Lung microvascular endothelial cell (primary cell): Measurements from ENCODE around the gene STPG3. TPM values are rescaled to one million over a fixed set of nuclear protein-coding genes. Genes with fewer than 3 reads are reported as not detected.
A peak's percentile ranks its signal among the peaks of the same experiment; 100 is the strongest.

Experiments used
- DNase-seq, 2 donors: peaks; one replicate each; pipeline versions ENCODE4 v3.0.0 to v3.0.0-alpha.2; 2010; ENCODE audit warnings: low read depth in 2 of 2
- total RNA-seq: library from RNA; depleted of rRNA; stranded (reverse); fragments of >200 nt; gene quantifications from 2 replicates; pipeline ENCODE4 v1.2.1, GENCODE V29; 2014

The STPG3 gene
- total RNA-seq, 1 donor from 2014 or later, result not detected

DNA sequence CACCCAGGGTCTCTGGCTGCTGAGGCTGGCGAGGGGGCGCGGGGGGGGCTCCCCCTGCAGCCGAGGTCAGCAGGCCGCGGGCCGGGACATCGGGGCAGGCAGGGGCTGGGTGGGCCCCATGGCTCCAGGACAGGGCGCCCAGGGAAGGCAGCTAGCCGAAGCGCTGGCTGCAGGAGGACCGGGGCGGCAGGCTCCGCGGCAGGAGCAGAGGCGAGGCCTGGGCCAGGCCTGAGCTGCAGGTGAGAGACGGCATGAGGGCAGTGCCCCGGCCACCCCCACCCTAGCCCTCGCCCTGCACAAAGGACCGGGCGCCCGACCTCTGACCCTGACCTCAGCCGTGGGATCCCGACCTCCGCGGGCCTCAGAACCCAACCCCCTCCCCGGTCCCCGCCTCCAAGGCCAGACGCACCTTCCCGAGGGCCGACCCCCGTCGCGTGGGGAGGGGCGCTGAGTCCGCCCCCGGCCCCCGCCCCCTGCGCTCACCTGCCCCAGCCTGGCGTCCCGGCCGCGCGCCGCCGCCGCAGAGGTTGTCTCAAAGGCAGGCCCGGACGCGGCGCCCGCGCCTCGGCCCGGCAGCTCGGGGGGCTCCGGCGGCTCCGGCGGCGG lies 29.5 kb upstream of the STPG3 start:
- no peak for DNase-seq

DNA sequence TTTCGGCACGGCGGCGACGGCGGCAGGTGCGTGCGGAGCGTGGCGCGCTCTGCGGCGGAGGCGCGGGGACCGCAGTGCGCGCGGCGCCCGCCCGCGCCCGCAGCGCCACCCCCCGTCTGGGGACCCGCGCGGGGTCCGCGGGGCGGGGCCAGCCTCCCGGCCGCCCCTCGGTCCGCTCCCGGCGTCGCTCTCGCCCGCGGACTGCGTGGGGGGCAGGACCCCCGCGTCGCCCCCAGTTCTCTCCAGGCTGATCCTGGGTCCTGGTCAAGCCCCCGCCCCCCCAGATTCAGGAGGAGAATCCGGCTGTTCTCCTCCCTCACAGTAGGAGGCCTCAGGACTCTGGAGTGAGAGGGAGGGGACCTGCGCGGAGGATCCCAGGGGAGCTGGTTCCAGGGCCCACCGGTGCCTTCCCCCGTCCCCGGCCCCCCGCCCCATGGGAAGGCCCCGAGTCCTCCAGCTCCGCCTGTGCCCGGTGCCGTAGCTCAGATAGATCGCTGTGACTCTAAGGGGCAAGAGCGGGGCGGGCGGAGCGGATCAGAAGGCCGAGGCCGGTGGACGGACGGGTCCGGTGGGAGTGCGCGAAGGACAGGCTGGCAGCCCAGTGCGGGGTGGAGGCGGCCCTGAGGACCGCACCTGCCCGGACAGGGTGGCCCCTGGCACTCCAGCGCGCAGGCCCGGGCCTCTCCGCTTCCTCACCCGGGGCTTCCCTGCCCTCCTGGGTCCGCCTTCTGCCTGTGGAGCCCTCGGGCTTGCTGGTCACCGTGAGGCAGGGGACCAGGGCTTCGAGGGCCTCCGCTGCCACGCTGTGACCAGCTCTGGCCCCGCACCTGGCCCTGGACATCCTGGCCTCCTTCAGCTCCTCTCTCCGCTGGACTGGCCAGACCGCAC lies 28.7 kb upstream of the STPG3 start, which contains the start of gene RNF208:
TSS of gene RNF208 (minus strand) at position 51 of the 888 bp plus-strand sequence. CDS start 1,028 bp downstream, outside the sequence.
- DNase-seq, result no peak

DNA sequence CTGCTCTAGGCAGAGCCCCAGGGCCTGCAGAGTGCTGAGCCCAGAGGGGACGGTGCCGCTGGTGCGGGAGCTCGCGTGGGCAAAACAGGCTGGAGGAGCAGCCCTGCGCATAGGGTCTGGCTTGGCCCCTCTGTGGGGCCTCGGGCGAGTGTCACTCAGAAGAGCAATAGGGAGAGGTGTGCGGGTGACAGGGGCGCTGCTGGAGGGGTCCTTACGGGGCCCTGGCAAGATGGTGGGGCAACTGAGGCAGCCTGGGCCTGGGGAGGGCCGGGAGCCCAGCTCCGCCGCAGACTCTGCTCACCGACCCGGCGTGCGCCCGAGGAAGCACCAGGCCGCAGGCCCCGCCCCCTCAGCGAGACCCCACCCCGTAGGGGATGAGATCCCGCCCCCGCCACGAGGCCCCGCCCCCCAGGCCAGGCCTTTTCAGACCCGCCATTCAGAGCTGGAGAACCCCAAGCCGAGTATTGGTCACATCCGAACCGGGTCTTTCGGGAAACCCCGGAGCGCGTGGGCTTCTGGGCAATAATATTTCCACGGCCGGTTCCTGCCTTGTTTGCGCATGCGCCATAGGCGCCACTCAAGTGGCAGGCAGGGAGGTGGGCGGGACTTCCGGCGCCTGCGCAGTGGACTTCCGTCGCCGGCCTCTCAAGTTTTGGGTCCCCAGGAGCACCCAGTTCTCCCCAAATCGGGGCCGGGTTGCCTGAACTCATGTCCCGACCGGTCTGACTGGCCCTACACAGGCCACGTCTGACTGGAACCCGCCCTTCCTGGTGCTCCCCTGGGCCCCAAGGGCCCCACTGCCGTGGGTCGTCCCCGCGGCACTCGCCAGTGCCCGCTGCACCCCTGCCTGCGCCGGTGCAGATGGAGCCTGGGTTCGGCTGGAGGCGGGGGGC lies 27.8 kb upstream of the STPG3 start:
- DNase-seq, result peak; percentile 99

GRCh38 chr9:137224830-137225694 lies 26.0 kb upstream of the STPG3 start, which contains the start of gene CYSRT1:
Gene CYSRT1 (plus strand): TSS chr9:137225174. CDS start chr9:137225622, 448 bp downstream.
- DNase-seq, result no peak

GRCh38 chr9:137225699-137226331 lies 25.3 kb upstream of the STPG3 start:
- no peak for DNase-seq

DNA sequence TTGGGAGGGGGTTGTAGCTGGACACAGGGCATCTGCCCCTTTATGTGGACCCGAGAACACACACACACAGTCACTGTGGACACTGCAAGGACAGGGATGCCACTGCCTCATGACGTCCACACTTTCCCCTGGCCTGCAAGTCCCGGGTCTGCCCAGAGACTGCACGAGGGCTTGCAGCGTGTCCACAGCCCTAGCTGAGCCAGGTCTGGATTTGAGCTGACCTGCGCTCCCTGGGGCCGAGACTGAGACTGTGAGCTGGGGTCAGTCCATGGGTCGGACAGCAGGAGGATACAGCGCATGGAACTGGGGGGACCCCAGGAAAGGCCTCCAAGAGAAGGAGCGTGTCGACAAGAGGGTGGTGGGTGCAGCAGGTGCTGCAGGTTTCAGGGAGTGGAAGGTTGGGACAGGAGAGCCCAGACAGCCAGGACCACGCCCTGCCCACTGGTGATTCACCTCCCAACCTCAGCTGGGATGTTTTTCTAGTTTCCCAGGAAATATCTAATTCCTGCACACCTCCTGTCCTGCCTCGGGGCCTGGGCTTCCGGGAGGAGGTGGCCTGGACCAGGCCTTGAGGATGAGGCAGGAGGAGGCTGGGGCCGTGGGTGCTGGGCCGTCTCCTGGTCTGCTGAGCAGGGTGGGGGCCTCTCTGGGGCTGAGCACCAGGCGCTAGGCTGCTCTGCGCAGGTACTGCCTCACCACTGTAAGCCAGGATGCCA lies 24.6 kb upstream of the STPG3 start:
- no peak for DNase-seq

DNA sequence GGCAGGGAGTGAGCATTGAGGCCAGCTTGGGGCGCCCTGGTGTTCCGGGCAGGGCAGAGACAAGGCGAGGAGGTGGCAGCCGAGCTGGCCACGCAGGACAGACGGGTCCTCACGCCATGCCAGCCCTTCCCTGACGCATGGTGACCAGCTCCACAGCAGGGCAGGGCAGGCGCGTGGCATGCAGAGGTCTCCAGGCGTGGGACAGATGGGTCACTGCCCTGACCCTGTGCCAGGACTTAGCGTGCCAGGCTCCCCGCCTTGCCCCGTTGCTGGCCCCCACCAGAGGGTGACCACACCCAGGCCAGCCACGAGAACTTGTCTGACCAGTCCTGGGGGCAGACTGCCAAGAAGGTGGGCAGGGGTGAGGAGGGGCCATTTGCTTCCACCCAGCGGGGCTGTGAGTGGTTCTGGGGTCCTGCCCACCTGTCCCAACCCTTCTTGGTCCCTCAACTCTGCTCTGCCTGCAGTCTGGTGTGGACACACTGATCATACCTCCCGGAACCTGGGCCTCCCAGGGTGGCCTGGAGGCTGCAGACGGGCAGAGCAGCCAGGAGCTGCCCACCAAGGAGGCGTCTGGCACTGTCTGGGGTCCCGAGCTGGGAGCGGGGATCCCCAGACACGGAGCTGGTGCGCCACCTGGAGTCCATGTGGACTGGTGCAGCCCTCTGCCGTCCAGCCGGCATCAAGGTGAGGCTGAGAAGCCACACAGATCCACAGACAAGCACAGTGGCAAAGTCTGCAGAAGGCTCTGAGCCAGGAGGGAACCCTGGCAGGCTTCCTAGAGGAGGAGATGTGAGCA lies 23.8 kb upstream of the STPG3 start, which contains the start of gene RNF224:
TSS of gene RNF224 (plus strand) at position 449 of the 799 bp plus-strand sequence. CDS start 834 bp downstream, outside the sequence.
- peak; percentile 75 to 86 for DNase-seq

DNA sequence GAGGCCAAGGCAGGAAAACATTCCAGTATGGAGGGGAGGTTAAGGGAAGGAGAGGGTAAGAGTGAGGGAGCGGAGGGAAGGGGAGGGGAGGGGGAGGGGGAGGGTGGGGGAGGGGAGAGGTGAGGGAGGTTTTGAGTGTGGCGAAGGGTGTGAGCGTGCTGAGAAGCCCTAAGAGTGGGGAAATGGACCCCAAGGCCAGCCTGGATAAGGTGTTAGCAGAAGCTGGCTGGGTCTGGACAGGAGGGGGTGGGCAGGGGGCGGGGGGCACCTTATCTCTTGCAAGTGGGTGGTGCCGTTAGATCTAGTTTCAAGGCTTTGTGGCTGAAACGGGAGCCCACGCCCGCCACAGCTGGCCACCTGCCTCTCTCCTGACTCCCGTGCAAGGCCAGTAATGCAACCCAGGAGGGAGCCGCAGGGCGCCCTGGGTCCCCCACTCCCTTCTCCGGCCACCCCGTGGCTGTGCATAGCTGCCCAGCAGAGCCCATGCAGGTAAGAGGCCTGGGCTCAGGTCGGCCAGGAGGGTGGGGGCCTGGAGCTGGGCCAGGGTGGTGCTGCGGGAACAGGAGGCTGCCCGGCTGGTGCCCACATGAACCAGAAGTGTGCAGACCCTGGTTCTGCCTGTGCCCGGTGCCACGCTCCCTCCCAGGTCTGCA lies 23.1 kb upstream of the STPG3 start:
- no peak for DNase-seq

GRCh38 chr9:137228506-137228967 lies 22.5 kb upstream of the STPG3 start:
- DNase-seq, result no peak

DNA sequence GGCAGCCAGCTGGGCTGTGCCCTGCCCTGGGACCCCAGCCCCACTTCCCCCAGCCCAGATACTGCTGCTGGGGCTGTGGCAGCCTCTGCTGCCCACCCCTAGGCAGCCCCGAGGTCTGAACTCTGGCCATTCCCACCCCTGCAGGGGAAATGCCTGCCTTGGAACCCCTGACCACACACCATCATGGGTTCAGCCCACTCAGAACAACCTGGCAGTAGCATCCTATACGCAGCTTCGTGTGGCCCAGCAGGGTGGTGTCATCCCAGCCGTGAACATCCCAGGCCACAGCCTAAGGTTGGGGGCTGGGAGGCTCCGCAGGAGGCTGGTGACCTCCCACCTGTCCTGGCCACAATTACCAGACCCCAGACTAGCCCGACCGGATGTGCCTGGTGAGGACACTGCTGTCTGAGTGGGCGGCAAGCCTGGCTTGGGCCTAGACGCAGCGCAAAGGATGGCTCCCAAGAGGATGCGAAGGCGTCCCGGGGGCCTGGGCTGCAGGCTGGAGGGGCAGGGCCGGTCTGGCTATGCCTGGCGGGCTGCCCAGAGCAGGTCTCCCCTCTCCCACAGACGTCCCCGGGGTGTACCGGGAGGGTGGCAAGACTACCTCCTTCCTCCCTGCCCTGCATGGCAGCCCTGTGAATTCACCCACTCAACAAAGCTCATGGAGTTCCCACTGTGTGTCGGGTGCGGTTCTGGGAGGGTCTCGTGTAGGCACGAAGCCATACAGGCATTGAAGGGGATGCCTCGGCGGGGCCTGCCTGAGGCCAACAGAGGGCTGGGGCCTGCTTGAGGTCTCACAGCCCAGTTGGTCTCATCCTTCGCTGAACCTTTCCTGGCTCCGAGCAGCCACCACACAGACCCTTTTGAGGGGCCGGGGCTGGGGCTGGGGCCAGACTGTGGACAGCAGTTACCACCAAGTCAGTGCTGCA lies 21.9 kb upstream of the STPG3 start:
- no peak for DNase-seq

DNA sequence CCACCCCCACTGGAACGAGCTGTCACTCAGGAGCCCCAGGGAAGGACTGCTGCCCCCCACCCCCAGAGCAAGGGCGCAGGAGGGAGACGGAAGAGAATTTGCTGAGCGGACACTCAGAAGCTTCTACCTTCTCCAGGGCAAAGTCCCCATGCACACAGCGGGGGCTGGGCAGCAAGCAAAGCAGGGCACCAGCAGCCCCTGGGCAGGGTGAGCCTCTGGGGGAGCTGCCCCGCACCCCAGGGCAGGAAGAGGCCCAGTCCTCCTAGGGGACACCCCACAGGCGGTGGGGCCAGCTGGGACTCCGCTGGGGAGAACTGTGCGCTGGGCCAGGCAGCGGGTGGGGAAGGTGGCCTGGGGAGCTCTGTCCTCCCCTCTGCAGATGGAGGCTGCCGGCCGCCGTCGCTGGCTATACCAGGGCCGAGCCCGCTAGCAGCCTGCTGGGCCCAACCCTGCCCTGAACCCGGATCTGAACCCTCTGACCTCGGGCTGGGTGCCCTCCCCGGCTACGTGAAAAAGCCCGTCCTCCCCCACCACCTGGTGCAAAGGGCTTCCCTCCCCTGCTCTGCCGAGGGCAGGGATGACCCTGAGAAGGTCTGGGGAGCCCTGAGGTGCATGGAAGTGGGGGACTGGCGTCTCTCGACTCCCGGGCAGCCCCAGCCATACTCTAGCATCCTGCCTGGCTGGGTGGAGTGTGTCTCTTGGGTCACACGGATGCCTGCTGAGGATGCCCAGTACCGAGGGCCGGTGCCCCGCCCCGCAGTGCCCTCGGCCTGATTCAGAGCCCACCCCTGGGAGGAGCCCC lies 21.0 kb upstream of the STPG3 start:
- DNase-seq, result no peak

GRCh38 chr9:137230705-137231371 lies 20.2 kb upstream of the STPG3 start, which contains the start of gene SLC34A3:
Gene SLC34A3 (plus strand): TSS chr9:137230901. CDS start chr9:137231703, 802 bp downstream.
- DNase-seq, result no peak

DNA sequence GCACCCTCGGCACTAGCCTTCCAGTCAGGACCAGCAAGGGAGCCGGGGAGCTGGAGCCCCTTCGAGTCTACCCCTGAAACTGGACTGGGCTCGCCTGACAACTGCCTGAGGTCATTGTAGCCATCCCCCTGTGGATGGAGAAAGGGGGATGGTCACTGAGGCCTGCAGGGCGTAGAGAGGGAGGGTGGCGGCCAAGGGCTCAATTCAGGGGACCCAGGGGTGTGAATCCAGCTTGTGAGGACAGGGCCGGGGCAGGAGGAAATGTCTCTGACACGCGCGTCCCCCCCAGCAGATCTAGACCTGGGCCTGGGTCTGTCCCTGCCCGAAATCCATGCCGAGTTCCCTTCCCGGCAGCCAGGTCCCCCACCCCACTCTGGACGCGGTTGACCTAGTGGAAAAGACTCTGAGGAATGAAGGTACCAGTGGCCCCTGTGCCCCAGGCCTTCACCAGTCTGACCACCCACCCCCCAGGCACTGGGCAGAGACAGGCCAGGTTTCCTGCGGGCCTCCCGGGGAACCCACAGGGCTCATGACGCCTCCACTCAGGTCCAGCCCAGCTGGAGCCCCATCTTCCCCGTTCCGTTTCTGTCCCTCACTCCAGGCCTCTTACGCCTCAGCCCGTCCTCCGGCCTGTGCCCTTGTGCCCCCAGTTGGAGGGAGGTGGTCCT lies 19.6 kb upstream of the STPG3 start:
- no peak for DNase-seq

DNA sequence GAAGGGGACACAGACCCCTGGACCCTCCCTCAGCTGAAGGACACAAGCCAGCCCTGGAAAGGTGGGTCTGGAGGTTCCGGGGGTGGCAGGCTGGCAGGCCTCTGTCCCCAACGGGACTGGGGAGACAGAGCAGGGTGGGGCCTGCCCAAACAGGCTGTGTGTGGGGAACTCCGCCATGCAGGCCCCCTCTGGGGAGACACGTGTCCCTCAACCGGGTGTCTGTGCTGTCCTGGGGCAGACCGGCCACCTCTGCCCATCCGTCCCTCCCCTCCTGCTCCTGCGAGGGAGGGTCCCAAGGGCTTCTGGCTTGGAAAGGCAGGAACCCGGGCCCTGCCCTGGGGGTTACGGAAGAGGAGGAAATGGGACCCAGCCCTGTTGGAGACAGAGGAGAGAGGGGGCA lies 19.0 kb upstream of the STPG3 start:
- DNase-seq, result no peak

GRCh38 chr9:137232510-137232909 lies 18.6 kb upstream of the STPG3 start:
- DNase-seq, result no peak
